ENCODE results near the gene FOXN3. TPM values are rescaled to one million over a fixed set of nuclear protein-coding genes. Genes with fewer than 3 reads are reported as not detected.

The FOXN3 gene
- total and polyA plus RNA-seq, 10 of the 15 experiments (the other 5 are each of a cell fraction or from before 2014, with no cell fraction given) = 4.5 to 68.9 (median 29.7) TPM

- no peak for TF ChIP-seq CTCF (IDR thresholded peaks at IDR 0.05 in 2 of 3, conservative IDR thresholded peaks at IDR 0.05 in 1 of 3; ENCODE audit: control insufficient read depth in 2 of 3, extremely low read depth in 1 of 3, insufficient read depth in 1 of 3, low read depth in 3 of 3, low read length in 3 of 3)
- TF ChIP-seq CREM (IDR thresholded peaks at IDR 0.05; ENCODE audit: low read depth) = peak; percentile 61; the same call in 1 of the 2 replicates
- no peak for TF ChIP-seq SMAD5 (IDR thresholded peaks at IDR 0.05; ENCODE audit: low read depth)
- TF ChIP-seq HCFC1 (IDR thresholded peaks at IDR 0.05; ENCODE audit: low read length) = peak; percentile 30; the same call in 1 of the 2 replicates
- peak; percentile 54; the same call in 1 of the 3 replicates for TF ChIP-seq POU2F2 (IDR thresholded peaks at IDR 0.05; ENCODE audit: borderline replicate concordance, low read depth, low read length)
- TF ChIP-seq IKZF1 (conservative IDR thresholded peaks at IDR 0.05) = 0 out of 2 replicates have a peak, but pooled peaks have one; percentile 73
Measured at GRCh38 chr14:89417091-89417464, at the start of gene FOXN3 (continued).

- Histone ChIP-seq H3K9me3 (replicated peaks; ENCODE audit: control insufficient read depth, insufficient read depth, low read length) (no peaks in the 10 kb centered on the region; the same call in 2 of the 3 replicates), H3K4me1 (ENCODE audit: control insufficient read depth, insufficient read depth, low read length) (no peaks in the 10 kb centered on the region; the same call in 1 of the 2 replicates), H3K4me2 (ENCODE audit: control insufficient read depth, insufficient read depth) (no peak overlapping the region), H3K9ac (ENCODE audit: control insufficient read depth, insufficient read depth, low read length) (no peak overlapping the region), H3K79me2 (ENCODE audit: control insufficient read depth, insufficient read depth, low read length) (no peaks in the 10 kb centered on the region), H4K20me1 (ENCODE audit: control insufficient read depth, insufficient read depth) (no peaks in the 10 kb centered on the region), H3K4me3 (no peak overlapping the region), H3K27me3 (replicated peaks in 1 of 2; ENCODE audit: control insufficient read depth in 2 of 2, insufficient read depth in 2 of 2, low read length in 1 of 2) (no peaks in the 10 kb centered on the region), H3K27ac (ENCODE audit: control insufficient read depth, insufficient read depth) (no peak overlapping the region), H3K36me3 (ENCODE audit: control insufficient read depth in 2 of 2, insufficient read depth in 2 of 2, low read length in 1 of 2) (no peaks in the 10 kb centered on the region), H2AFZ (ENCODE audit: control insufficient read depth, low read depth, low read length) (no peak overlapping the region)
- DNase-seq (ENCODE audit: low read depth, low spot score) (no peak), FAIRE-seq (no peak), ATAC-seq (peak; percentile 62)
- ChIA-PET SMC1A (ENCODE audit: uncharacterized antibody, unreplicated experiment) (interaction anchor here (0.9 to 1.6 kb wide), 2 partner anchors 17 to 44 kb away, joined by 3 read pairs; no protein-coding TSS in a partner anchor), RAD21 (ENCODE audit: unreplicated experiment) (interaction anchor here (1.2 to 1.5 kb wide), 3 partner anchors 27 to 77 kb away, joined by 3 read pairs; no protein-coding TSS in a partner anchor), POLR2A (no interaction called here), CTCF (interaction anchor here (0.6 kb wide), 1 partner anchor 747 kb away, joined by 3 read pairs; no protein-coding TSS in a partner anchor)
- WGBS (ENCODE audit: insufficient coverage, insufficient replicate concordance, low lambda C conversion rate, missing lambda C conversion rate) = 43% methylated on average over 5 of the region's 5 CpGs
- in situ Hi-C loops (cut with MboI) (no loop called here), intact Hi-C loops (cut with micrococcal nuclease; ENCODE audit: unreplicated experiment) (no loop called here)
- BruUV-seq (replicated peaks) = no TSS peak
- TF ChIP-seq CBX3 (IDR thresholded peaks at IDR 0.05; ENCODE audit: borderline replicate concordance, low read depth) = no peak
- TF ChIP-seq ZNF384 (IDR thresholded peaks at IDR 0.05; ENCODE audit: borderline replicate concordance, low read depth, low read length) = no peak
- no peak for TF ChIP-seq LARP7 (IDR thresholded peaks at IDR 0.05)
- no peak for TF ChIP-seq SP1 (IDR thresholded peaks at IDR 0.05; ENCODE audit: low read depth, low read length)
- TF ChIP-seq EP300 (IDR thresholded peaks at IDR 0.05; ENCODE audit: borderline replicate concordance in 1 of 2, control insufficient read depth in 1 of 2, low read depth in 2 of 2, low read length in 2 of 2) = no peak
- TF ChIP-seq ATF7 (IDR thresholded peaks at IDR 0.05; ENCODE audit: low read depth) = no peak
- no peak for TF ChIP-seq SRF (IDR thresholded peaks at IDR 0.05; ENCODE audit: low read depth in 2 of 2, low read length in 2 of 2)
- TF ChIP-seq YY1 (IDR thresholded peaks at IDR 0.05; ENCODE audit: low read depth, low read length) = no peak
- no peak for TF ChIP-seq CREB1 (IDR thresholded peaks at IDR 0.05; ENCODE audit: low read depth)
- TF ChIP-seq KDM1A (IDR thresholded peaks at IDR 0.05; ENCODE audit: borderline replicate concordance) = no peak
- TF ChIP-seq STAT1 (conservative IDR thresholded peaks at IDR 0.05) = no peak
- no peak for TF ChIP-seq MLLT1 (IDR thresholded peaks at IDR 0.05)
- no peak for TF ChIP-seq ZNF217 (IDR thresholded peaks at IDR 0.05)
- TF ChIP-seq SREBF2 (IDR thresholded peaks at IDR 0.05; ENCODE audit: low read length) = no peak
- TF ChIP-seq PML (IDR thresholded peaks at IDR 0.05; ENCODE audit: low read length) = no peak
- no peak for TF ChIP-seq IRF4 (IDR thresholded peaks at IDR 0.05; ENCODE audit: low read depth, low read length)
- no peak for TF ChIP-seq SMAD5 (IDR thresholded peaks at IDR 0.05; ENCODE audit: low read depth)
Measured at GRCh38 chr14:89466484-89466883, 49.5 kb upstream of the FOXN3 start.
